Stimulated activated CD8-positive, alpha-beta memory T cell treated with anti-CD3 and anti-CD28 coated beads, Interleukin-4, amount 100 ng/mL, for 24 hours (primary cell): ENCODE data around the gene KMT2C.
"Not testable (repeated sequence)": the region's sequence is repeated elsewhere in the genome, so short reads cannot be mapped to it uniquely, and the experiment has no call there.

Source experiments
- DNase-seq: peaks from one replicate; pipeline ENCODE4 v3.0.0-alpha.2; 2020; ENCODE audit warnings: low read depth

KMT2C gene

GRCh38 chr7:152355474-152356057 lies 80.2 kb downstream of the KMT2C start:
- no peak for DNase-seq

DNA sequence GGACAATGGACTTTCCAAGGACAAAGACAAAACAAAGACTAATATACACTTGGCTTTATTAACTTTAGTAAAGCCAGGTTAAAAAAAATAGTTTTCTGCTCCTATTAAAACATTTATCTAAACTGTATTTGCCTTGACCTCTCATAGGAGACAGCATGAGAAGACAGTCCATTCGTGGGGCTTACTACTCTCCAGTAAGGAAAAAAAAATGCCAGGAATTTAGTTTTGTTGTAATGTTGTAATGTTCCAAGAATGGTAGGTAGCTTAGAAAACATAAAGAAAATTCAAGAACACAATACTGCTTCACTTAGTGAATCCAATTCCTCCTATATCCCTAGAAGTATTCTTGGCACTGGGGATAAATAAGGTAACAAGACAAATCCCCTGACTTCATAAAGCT lies 81.7 kb downstream of the KMT2C start:
- no peak for DNase-seq

DNA sequence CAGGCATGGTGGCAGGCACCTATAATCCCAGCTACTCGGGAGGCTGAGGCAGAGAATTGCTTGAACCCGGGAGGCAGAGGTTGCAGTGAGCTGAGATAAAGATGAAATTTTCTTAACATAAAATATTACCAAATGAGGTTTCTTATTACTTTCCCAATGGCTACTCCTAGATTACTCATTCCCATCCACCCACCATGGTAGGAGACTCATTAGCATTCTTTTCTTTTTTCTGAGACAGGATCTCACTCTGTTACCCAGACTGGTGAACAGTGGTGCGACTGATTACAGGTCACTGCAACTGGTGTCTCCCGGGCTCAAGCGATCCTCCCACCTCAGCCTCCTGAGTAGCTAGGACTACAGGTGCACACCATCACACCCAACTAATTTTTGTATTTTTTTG lies 82.5 kb downstream of the KMT2C start:
- DNase-seq: not testable (repeated sequence)

GRCh38 chr7:152351747-152352146 lies 84.1 kb downstream of the KMT2C start:
- DNase-seq: not testable (repeated sequence)

- no peak for DNase-seq
Measured at GRCh38 chr7:152351168-152351567, 84.6 kb downstream of the KMT2C start.

- no peak for DNase-seq
Measured at GRCh38 chr7:152347888-152348287, 87.9 kb downstream of the KMT2C start.

DNA sequence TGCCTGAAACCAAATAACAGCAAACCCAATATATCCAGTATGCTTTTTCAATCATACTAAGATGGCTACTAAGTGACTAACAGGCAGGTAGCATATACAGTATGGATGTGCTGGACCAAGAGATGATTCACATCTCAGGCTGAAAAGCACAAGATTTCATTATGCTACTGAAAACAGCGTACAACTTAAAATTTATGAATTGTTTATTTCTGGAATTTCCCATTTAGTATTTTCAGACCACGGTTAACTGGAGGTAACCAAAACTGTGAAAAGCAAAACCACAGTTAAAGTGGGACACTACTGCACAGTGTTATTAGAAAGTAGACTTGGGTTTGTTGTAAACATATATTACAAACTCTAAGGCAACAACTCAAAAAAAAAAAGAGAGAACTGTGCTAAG lies 91.5 kb downstream of the KMT2C start:
- DNase-seq: no peak

- DNase-seq: no peak
Measured at GRCh38 chr7:152342796-152343195, 93.0 kb downstream of the KMT2C start.

- DNase-seq: no peak
Measured at GRCh38 chr7:152341914-152342236, 93.9 kb downstream of the KMT2C start.

- no peak for DNase-seq
Measured at GRCh38 chr7:152341039-152341913, 94.5 kb downstream of the KMT2C start.

GRCh38 chr7:152340161-152340560 lies 95.6 kb downstream of the KMT2C start:
- DNase-seq: no peak

DNA sequence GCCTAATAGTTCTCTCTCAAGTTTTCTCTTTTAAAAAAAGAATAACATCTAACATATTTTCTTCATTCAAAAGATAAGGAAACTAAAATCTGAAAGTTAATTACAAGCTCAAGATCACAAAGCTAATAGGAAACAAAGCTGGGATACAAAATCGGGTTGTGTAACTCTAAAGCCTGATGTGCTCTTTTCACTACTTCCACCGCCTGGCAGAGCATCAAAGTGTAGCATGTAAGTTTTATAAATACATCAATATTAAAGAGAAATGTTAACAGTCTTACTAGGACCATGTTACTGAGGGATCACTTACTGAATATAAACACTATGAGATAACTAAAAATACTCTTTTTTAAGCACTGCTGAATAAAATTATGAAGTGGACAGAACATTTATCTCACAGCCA lies 97.2 kb downstream of the KMT2C start:
- no peak for DNase-seq

DNA sequence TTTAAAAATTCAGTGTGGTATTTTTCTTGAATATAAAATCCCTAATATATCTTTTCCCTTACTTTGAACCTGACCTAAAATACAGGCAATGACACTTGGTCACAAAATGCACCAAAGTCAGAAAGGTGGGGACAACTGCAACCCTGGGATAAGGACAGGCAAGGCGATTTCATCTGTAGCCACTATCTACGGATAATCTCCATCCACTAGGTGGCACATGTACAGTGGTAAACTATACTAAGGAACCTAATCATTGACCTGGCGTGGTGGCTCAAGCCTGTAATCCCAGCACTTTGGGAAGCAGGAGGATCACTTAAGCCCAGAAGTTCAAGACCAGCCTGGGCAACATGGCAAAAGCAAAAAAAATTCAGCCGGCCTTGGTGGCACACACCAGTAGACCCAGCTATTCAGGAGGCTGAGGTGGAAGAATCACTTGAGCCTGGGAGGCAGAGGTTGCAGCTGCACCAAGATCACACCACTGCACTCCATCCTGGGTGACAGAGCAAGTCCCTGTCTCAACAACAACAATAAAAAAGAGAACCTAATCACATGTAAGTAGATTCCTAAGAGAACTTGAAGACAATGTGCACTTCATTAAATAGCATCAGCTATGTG lies 98.9 kb downstream of the KMT2C start:
- no peak for DNase-seq

GRCh38 chr7:152335900-152336571 lies 99.8 kb downstream of the KMT2C start:
- DNase-seq: no peak

GRCh38 chr7:152333134-152333533 lies 102.7 kb downstream of the KMT2C start:
- no peak for DNase-seq

- no peak for DNase-seq
Measured at GRCh38 chr7:152330827-152331226, 105.0 kb downstream of the KMT2C start.

GRCh38 chr7:152329469-152329868 lies 106.3 kb downstream of the KMT2C start:
- no peak for DNase-seq

- no peak for DNase-seq
Measured at GRCh38 chr7:152328234-152328633, 107.6 kb downstream of the KMT2C start.

GRCh38 chr7:152315845-152316244 lies 120.0 kb downstream of the KMT2C start:
- no peak for DNase-seq

DNA sequence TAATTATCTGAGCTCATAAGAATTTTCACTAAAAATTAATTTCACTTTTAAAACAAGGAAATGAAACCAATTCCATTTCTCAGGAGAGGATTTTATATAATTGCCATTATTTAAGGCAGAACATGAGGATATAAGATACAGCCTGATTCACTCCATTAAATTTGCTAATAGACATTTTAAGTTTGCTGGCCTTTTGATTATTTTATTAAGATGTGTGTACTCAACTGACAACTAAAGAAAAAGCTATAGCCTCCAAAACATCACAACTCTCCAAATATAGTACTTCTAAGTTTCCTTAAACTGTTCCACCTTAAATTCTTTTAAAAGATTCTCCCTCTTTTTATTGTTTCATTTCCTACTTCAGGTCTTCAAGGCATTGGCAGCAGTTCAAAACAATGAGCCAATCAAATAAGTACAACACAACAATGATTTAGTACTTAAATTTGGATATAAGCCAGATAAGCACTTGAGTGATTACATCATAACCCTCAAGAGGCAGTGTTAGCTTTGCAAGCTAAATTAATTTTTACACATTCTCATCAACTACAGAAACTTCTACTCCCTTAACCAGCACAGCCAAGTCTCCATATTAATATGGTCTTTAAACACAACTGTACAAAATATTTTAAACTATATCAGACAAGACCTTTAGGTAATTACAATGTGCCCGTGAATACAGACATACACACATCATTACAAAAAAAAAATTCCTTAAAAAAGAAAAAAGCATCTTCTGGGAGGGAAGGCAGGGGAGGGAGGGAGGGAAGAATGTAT lies 121.8 kb downstream of the KMT2C start:
- DNase-seq: no peak

- no peak for DNase-seq
Measured at GRCh38 chr7:152313217-152313616, 122.6 kb downstream of the KMT2C start.

GRCh38 chr7:152312316-152312715 lies 123.5 kb downstream of the KMT2C start:
- no peak for DNase-seq
